GM10248 (cell line): ENCODE measurements around the gene CERT1.
"Not testable (repeated sequence)": the region's sequence is repeated elsewhere in the genome, so short reads cannot be mapped to it uniquely, and the experiment has no call there.

Experiments used
- CTCF ChIA-PET: fragments of 300-600 bp; sonication (Branson Sonifier 250); formaldehyde crosslinking; extraction: SDS; loops from one replicate; lab custom pipeline; 2021; ENCODE audit warnings: antibody characterized with exemption; lab: Yijun Ruan, JAX
- POLR2A ChIA-PET: fragments of 350-650 bp; sonication (Branson Sonifier 250); formaldehyde crosslinking; extraction: SDS; loops from one replicate; lab custom pipeline; 2020; ENCODE audit warnings: antibody characterized with exemption; lab: Yijun Ruan, JAX
- DNase-seq: peaks from one replicate; pipeline ENCODE4 v3.0.0; 2012; ENCODE audit errors: extremely low spot score
- CTCF ChIP-seq: IDR thresholded peaks from 2 replicates; pipeline ENCODE4 v1.5.1; 2012; ENCODE audit warnings: mild to moderate bottlenecking, low read depth; ENCODE audit errors: extremely low read depth, missing control alignments, control extremely low read depth

CERT1 gene

GRCh38 chr5:75510836-75511434, 494 bp downstream of the CERT1 start:
- no peak for TF ChIP-seq CTCF
- ChIA-PET POLR2A (no interaction called here), CTCF (no interaction called here)
- DNase-seq = peak; percentile 27

- no peak for DNase-seq
- POLR2A ChIA-PET = no interaction called here
- no peak for TF ChIP-seq CTCF
- CTCF ChIA-PET = no interaction called here
Observed at GRCh38 chr5:75510417-75510835, 1.0 kb downstream of the CERT1 start.

GRCh38 chr5:75509956-75510355, 1.5 kb downstream of the CERT1 start:
- ChIA-PET CTCF (interaction anchor here (1.2 to 2.6 kb wide), 2 partner anchors 12 to 58 kb away, joined by 4 to 11 read pairs; no protein-coding TSS in a partner anchor), POLR2A (no interaction called here)
- DNase-seq = no peak
- no peak for TF ChIP-seq CTCF

GRCh38 chr5:75509546-75509945, 1.9 kb downstream of the CERT1 start:
- no peak for TF ChIP-seq CTCF
- no peak for DNase-seq
- CTCF ChIA-PET = interaction anchor here (0.8 to 2.6 kb wide), 3 partner anchors 11 to 58 kb away, joined by 3 to 11 read pairs (median 4); no protein-coding TSS in a partner anchor
- POLR2A ChIA-PET = no interaction called here

GRCh38 chr5:75507841-75508240, 3.6 kb downstream of the CERT1 start:
- DNase-seq = no peak
- POLR2A ChIA-PET = no interaction called here
- no peak for TF ChIP-seq CTCF
- CTCF ChIA-PET = interaction anchor here (1.1 to 2.6 kb wide), 3 partner anchors 10 to 67 kb away, joined by 3 to 11 read pairs (median 4); no protein-coding TSS in a partner anchor

GRCh38 chr5:75505112-75505511, 6.3 kb downstream of the CERT1 start:
- CTCF ChIA-PET, DNase-seq: not testable (repeated sequence)
- POLR2A ChIA-PET = interaction anchor here (0.6 kb wide), 1 partner anchor 180 kb away, joined by 3 read pairs; no protein-coding TSS in a partner anchor

- CTCF ChIA-PET = interaction anchor here (3.0 kb wide), 1 partner anchor 10 kb away, joined by 11 read pairs; no protein-coding TSS in a partner anchor
Observed at GRCh38 chr5:75498875-75499274, 12.6 kb downstream of the CERT1 start.

More at GRCh38 chr5:75498875-75499274, 12.6 kb downstream of the CERT1 start:
- DNase-seq, POLR2A ChIA-PET: not testable (repeated sequence)
